NCI-H510A treated with DMSO at 0.1 percent for 48 hours (cell line): Measurements from ENCODE around the gene CDK9.
A peak's percentile ranks its signal among the peaks of the same experiment; 100 is the strongest.
"Not testable (repeated sequence)": the region's sequence is repeated elsewhere in the genome, so short reads cannot be mapped to it uniquely, and the experiment has no call there.

Source experiments
- DNase-seq: peaks from one replicate; lab custom pipeline; 2025; lab: John Stamatoyannopoulos, UW

CDK9 gene

GRCh38 chr9:127780126-127780885 lies 5.5 kb upstream of the CDK9 start:
- no peak for DNase-seq

GRCh38 chr9:127780909-127781308 lies 4.9 kb upstream of the CDK9 start:
- not testable (repeated sequence) for DNase-seq

- no peak for DNase-seq
Measured at GRCh38 chr9:127781806-127782205, 4.0 kb upstream of the CDK9 start.

- no peak for DNase-seq
Measured at GRCh38 chr9:127783111-127784008, 2.5 kb upstream of the CDK9 start.

GRCh38 chr9:127785023-127785932 lies 556 bp upstream of the CDK9 start:
- DNase-seq: peak; percentile 79

GRCh38 chr9:127786773-127787104 lies 905 bp downstream of the CDK9 start:
- DNase-seq: no peak

- DNase-seq: no peak
Measured at GRCh38 chr9:127788337-127789011, 2.6 kb downstream of the CDK9 start.

- no peak for DNase-seq
Measured at GRCh38 chr9:127789179-127789578, 3.3 kb downstream of the CDK9 start.

- DNase-seq: no peak
Measured at GRCh38 chr9:127790094-127790855, 4.4 kb downstream of the CDK9 start.

- DNase-seq: no peak
Measured at GRCh38 chr9:127791085-127791484, 5.3 kb downstream of the CDK9 start.

- DNase-seq: no peak
Measured at GRCh38 chr9:127792417-127793031, 6.7 kb downstream of the CDK9 start.

GRCh38 chr9:127793093-127793708 lies 7.4 kb downstream of the CDK9 start:
- DNase-seq: no peak

GRCh38 chr9:127794001-127794791 lies 8.4 kb downstream of the CDK9 start:
- no peak for DNase-seq

- no peak for DNase-seq
Measured at GRCh38 chr9:127796225-127796813, 10.5 kb downstream of the CDK9 start.

GRCh38 chr9:127796852-127797370 lies 11.1 kb downstream of the CDK9 start:
- DNase-seq: no peak

GRCh38 chr9:127801955-127802575 lies 16.2 kb downstream of the CDK9 start:
- DNase-seq: no peak

- peak; percentile 89 for DNase-seq
Measured at GRCh38 chr9:127802576-127803443, 17.0 kb downstream of the CDK9 start, which contains the start of gene FPGS. TSS of gene FPGS (plus strand) at chr9:127802882. CDS start at chr9:127802925, 43 bp downstream.
